ENCODE measurements around the gene CCDC82. TPM values are rescaled to one million over a fixed set of nuclear protein-coding genes. Genes with fewer than 3 reads are reported as not detected.
"Not testable (repeated sequence)": the region's sequence is repeated elsewhere in the genome, so short reads cannot be mapped to it uniquely, and the experiment has no call there.

Gene CCDC82
- 29.0 TPM for total RNA-seq
- long read RNA-seq, full-length matches to known transcripts, result 10 of 31 reads
- long read RNA-seq, partial matches to known transcripts, result 10 of 31 reads
- long read RNA-seq, other reads (novel, unspliced or antisense), result 11 of 31 reads

DNA sequence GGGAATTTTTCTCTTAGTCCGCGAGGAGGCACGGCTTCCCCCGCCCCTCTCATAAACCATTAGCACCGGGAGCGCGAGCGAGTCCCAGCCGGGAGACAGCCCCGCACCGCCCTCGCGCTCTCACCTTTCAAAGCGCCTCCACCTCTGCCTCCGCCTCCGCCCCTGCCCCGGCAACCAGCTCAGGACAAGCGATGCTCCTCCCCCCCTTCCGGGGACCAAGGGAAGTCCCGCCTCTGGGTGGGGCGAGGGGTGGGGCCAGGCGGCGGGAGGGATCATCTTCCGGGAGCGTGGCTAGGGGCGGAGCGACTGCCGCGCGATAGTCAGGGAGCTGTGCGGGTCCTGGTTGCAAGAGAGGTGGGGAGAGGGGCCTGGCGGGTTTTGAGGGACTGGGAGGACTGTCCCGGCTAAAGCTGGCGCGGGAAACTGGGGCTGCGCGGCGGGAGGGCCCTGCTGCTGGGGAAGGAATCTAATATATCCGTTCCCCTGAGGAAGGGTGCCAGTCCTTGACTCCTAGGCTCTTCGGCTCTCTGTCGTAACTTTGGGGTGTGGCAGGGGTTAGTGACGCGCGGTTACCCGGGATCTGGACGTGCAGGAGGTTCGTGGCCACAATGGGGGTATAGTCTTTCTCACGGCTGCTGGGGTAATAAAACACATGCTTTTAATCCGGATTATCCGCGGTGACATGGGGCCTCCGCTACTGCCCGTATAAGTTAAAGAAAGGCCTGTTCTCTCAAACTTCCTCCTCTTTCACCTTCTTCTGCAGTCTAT is at the start of gene CCDC82, which contains the start of gene JRKL:
TSS of gene CCDC82 (minus strand) at position 193 of the 768 bp plus-strand sequence. CDS start 5,165 bp downstream, outside the sequence.
TSS of gene JRKL (plus strand) at position 294 of the 768 bp plus-strand sequence. CDS start 637 bp downstream, outside the sequence.
- peak; percentile 98 for DNase-seq (ENCODE audit: low spot score)

DNA sequence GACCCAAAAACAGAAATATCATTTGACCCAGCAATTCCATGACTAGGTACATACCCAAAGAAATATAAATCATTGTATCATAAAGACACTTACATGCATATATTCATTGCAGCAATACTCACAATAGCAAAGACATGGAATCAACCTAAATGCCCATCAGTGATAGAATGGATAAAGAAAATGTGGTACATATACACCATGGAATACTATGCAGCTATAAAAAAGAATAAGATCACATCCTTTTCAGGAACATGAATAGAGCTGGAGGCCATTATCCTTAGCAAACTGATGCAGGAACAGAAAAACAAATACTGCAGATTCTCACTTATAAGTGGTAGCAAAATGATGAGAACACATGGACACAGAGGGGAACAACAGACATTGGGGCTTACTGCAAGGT is 42.9 kb upstream of the CCDC82 start:
- DNase-seq (ENCODE audit: low spot score), result not testable (repeated sequence)

GRCh38 chr11:96430668-96431067 is 41.0 kb upstream of the CCDC82 start:
- no peak for DNase-seq (ENCODE audit: low spot score)

GRCh38 chr11:96424693-96425092 is 35.0 kb upstream of the CCDC82 start:
- DNase-seq (ENCODE audit: low spot score), result no peak

DNA sequence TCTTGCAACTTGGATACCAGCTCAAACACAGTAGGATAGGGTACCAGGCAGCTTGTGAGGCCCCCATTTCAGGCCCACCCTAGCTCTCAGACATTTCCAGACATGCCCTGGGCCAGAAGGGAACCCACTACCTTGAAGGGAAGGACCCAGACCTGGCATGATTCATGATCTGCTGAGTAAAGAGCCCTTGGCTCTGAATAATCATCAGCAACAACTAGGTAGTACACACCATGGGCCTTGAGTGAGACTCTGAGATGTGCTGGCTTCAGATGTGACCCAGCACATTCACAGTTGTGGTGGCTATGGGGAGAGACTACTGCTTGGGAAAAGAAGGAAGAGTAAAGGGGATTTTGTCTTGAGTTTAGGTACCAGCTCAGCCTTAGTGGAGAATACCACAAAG is 23.7 kb upstream of the CCDC82 start:
- no peak for DNase-seq (ENCODE audit: low spot score)

DNA sequence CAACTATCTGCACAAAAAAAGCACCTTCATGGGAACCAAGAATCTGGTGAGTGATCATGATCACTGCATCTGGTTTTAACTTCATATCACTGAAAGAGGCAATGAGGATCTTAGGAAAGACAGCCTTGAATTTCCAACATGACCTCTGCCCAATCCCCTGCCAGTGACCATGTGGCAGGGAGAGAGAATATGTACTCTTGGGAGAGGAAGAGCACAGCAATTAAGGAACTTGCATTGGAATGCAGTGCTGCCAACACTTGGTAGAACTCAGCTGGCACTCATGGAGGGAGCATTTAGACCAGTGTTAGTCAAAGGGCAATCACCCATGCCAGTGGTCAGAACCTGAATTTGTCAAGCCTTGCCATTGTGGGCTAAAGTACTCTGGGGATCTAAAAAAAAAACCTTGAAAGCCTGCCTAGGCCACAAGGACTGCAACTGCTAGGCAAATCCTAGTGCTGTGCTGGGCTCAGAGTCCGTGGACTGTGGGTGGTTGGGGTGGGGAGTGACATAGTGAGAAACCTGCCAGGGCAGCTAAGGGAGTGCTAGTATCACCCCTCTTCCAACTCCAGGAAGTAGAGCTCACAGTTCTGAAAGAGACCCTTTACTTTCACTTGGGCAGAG is 23.2 kb upstream of the CCDC82 start:
- DNase-seq (ENCODE audit: low spot score), result no peak

GRCh38 chr11:96411412-96411811 is 21.7 kb upstream of the CCDC82 start:
- not testable (repeated sequence) for DNase-seq (ENCODE audit: low spot score)

DNA sequence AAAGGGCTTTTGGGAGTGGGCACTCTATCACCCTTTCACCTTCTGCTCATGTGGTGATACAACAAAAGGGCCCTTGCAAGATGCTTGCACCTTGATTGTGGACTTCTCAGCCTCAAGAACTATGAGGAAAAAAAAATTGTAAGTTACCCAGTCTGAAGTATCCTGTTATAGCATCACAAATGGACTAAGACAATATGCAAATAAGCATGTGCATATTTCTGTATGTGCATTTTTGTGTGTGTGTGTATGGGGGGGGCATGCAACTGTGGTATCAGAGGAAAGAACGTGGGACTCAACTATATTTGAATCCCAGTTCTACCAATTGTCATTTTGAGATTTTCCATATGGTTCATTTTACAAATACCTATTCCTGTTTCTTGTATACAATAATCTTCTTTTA is 11.0 kb upstream of the CCDC82 start:
- DNase-seq (ENCODE audit: low spot score), result no peak

DNA sequence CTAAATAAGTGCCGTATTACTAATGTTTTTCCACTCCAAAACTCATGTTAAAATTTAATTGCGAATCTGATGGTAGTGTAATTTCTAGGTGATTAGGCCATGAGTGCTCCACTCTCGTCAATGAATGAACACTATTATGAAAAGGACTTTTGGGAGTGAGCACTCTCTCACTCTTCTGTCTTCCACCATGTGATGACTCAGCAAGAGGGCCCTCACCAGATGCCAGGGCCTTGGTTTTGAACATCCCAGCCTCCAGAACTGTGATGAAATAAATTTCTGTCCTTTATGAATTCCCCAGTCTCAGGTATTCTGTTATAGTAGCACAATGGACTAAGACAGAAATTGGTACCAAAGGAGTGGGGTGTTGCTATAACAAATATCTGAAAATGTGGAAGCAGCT is 8.2 kb upstream of the CCDC82 start:
- DNase-seq (ENCODE audit: low spot score), result no peak

GRCh38 chr11:96396637-96397036 is 6.9 kb upstream of the CCDC82 start:
- DNase-seq (ENCODE audit: low spot score), result no peak

GRCh38 chr11:96394773-96395172 is 5.1 kb upstream of the CCDC82 start:
- no peak for DNase-seq (ENCODE audit: low spot score)

DNA sequence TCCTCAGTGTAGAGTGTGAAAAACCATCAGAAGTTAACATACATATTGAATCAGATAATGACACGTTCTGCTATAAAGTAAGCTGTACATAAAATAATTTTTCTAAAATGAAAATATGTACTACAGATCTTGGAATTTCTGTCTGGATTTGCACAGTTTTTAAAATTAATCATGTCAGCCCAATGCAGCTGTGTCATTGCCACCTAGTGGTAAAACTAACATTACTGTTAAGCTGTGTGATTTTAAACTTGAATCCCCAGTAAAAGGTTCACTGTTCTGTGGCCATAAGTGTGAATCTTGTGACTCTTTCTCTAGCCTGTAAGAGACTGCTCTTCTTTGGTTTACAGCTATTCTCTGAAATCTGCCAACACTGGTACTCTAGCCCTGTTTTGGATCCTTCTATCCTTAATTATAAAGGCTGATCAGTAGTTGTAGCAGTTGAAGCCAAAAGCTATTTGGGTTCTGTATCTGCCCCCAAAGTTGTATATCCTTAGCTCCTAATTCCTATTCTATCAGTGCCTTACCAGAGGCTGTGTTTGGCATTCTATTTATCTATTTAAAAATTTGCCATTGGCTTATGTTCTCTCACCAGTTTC is 4.1 kb upstream of the CCDC82 start:
- no peak for DNase-seq (ENCODE audit: low spot score)

DNA sequence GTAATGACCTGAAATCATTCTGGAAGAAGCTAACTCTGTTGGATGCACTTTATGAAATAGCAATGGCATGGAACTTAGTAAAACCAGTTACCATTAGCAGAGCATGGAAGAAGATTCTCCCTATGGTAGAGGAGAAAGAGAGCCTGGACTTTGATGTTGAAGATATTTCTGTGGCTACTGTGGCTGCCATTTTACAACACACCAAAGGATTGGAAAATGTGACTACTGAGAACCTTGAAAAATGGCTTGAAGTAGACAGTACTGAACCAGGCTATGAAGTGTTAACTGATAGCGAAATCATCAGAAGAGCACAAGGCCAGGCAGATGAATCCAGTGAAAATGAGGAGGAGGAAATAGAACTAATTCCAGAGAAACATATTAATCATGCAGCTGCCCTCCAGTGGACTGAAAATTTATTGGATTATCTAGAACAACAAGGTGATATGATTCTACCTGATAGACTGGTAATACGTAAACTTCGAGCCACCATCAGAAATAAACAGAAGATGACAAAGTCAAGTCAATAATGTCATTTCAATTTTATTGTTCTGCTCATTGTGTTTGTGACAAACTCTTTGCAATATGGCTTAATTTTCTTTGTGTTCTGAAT is 2.1 kb upstream of the CCDC82 start:
- DNase-seq (ENCODE audit: low spot score), result no peak

GRCh38 chr11:96390488-96390792 is 728 bp upstream of the CCDC82 start:
- DNase-seq (ENCODE audit: low spot score), result no peak

GRCh38 chr11:96388891-96389719 is 607 bp downstream of the CCDC82 start:
- no peak for DNase-seq (ENCODE audit: low spot score)

- DNase-seq (ENCODE audit: low spot score), result no peak
Observed at GRCh38 chr11:96385187-96385586, 4.5 kb downstream of the CCDC82 start.

- DNase-seq (ENCODE audit: low spot score), result no peak
Observed at GRCh38 chr11:96384156-96384555, 5.6 kb downstream of the CCDC82 start.

DNA sequence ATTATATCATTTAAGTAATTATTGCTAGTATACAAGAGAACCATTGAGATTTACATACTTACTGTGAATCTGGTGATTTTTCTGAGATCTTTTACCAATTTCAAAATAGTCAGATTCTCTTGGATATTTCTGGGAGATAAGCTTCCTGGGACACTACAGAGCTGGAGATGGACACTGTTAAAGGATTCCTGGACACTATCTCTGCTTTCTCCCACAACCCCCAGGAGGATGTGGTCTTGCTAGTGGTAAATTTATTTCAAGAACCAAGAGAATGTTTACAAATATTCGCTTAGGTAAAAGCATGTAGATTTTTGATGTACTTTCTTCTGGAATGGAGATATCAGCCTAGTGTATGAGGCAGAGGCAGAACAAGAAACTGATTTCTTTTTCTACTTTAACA is 12.9 kb downstream of the CCDC82 start:
- no peak for DNase-seq (ENCODE audit: low spot score)

GRCh38 chr11:96373826-96374225 is 15.9 kb downstream of the CCDC82 start:
- DNase-seq (ENCODE audit: low spot score), result no peak

DNA sequence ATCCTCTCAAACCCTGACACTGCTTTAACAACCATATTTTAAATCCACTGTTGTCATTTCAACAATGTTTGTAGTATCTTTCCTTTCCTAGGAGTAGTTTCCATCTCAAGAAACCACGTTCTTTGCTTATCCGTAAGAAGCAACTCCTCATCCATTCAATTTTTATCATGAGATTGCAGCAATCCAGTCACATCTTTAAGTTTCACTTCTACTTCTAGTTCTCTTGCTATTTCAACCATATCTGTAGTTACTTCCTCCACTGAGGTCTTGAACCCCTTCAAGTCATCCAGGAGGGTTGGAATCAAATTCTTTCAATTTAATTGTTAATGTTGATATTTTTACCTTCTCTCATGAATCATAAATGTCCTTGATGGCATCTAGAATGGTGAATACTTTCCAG is 22.4 kb downstream of the CCDC82 start:
- DNase-seq (ENCODE audit: low spot score), result no peak

DNA sequence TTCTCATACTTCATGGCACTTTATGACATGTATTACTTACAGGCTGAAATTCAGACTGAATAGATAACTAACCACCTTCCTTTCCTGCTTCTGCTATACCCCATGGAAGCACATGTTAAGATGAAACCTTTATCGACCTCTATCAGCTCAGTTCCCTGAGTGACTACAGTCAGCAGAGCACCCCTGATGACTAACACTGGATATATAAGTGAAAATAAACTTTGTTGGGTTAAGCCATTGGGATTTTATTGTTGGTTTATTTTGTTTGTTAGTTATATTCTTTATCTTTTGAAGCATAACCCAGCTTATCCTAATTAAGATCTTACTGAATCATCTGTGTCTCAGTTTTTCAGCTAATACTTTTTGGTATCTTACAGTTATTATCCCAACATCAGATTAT is 23.7 kb downstream of the CCDC82 start:
- no peak for DNase-seq (ENCODE audit: low spot score)
